GM18498 (cell line): ENCODE data around the gene KRTCAP2.
"Not testable (repeated sequence)": the region's sequence is repeated elsewhere in the genome, so short reads cannot be mapped to it uniquely, and the experiment has no call there.

Experiments
- ATAC-seq: cut with Tn5 transposase; IDR thresholded peaks from one replicate; pipeline ENCODE4 v1.9.1; 2021; ENCODE audit warnings: mild to moderate bottlenecking, moderate library complexity; ENCODE audit not compliant: unreplicated experiment

KRTCAP2 gene

GRCh38 chr1:155200920-155201319, 27.8 kb upstream of the KRTCAP2 start:
- ATAC-seq = no peak

DNA sequence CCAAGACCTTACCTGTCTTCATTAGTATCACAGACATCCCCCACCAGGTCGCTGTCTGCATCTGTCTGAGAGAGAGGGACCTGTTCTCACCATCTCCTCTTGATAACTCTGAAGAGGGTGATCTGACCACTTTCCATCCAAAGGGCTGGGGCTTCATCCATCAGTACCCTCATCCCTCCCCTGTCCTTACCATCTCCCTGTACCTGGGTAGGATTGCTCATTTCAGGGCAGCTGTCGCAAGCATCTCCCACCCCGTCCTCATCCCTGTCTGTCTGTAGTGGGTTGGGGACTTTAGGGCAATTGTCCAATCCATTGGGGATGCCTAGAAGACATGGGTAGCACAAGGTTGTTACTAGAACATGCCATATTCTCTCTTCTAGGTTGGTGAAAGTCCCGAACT, 26.7 kb upstream of the KRTCAP2 start:
- ATAC-seq = no peak

DNA sequence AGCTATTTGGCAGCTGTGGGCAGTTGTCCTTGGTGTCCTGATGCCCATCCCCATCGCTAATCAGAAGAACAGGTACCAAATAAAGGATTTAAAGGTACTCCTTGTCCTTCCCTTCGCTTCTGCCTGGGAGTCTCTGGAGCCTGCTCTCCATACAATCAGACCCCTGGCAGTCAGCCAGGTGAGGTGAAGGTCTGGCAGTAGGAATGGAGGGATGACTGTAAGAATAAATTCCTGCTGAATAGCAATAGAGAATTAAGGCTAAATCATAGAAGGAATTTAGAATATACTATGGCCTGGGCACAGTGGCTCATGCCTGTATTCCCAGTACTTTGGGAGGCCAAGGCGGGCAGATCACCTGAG, 25.4 kb upstream of the KRTCAP2 start:
- no peak for ATAC-seq

GRCh38 chr1:155197901-155198546, 24.9 kb upstream of the KRTCAP2 start:
- ATAC-seq = no peak

DNA sequence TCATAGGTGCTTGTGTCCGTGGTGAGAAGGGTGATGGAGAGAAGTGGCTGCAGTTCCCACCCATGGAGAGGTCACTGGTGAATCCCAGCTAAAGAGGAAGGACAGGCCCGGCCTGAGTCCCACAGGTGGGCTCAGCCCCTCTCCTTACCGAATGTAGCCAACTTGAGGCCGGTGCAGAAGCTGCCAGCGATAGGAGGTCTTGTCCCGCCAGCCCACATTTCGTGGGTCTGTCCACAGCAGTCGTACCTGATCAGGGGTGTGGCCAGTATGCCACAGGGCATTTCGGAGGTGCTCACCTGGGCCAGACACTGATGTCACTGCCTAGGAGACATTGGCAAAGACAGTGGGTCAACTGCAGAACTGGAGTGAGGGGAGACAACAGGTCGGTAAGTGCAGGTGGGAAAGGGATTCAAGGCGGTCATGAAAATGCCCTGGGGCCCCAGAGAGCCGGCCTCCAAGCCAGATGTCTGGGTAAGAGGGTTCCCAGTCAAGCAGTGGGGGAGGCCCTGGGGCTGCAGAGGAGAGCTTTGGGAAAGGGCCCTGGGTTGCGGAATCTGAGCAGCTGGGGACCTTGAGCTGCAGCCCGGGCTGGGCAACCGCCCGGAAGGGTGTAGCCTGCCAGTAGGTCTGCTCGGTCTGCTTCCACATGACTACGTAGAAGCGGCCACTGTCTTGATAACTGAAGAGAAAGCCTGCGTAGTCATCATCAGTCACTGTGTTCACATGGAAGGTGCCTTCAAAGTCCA, 24.0 kb upstream of the KRTCAP2 start:
- no peak for ATAC-seq

DNA sequence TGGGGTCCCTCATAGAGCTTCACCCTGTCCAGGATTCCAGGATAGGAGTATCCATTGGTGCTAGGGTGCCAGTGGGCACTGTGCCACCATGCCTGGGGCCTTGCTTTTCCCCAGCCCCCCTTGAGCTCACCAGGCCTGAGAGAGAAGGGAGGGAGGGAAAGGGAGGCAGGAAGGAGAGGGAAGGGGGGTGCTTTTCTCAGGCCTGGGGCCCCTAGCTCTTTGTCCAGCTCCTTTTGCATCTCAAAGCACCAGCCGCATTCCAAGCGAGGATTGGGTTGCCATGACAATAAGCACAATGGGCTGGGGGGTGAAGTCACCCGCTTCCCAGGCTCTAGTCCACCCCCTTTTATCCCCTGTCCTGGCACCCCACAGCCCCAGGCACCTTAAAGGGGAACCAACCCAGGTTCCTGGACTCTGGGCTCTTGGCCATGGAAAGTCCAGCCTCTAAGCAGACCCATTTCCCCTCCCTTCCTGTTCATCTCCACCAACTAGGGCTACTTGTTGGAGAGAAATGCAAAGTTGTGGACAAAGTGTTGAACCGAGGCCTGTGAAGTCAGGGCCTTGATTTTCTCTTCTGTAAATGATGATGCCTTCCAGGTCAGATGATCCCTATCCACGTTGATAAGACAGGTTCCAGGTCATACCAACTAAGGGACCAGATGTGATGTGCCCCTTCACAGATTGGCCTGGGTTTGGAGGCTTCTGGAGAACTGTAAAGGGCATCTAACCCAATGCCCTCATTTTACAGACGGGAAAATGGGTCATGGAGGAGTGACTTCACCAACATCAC, 23.2 kb upstream of the KRTCAP2 start:
- no peak for ATAC-seq

- ATAC-seq = no peak
Measured at GRCh38 chr1:155195201-155196102, 22.3 kb upstream of the KRTCAP2 start.

- ATAC-seq = not testable (repeated sequence)
Measured at GRCh38 chr1:155193991-155194240, 20.8 kb upstream of the KRTCAP2 start.

DNA sequence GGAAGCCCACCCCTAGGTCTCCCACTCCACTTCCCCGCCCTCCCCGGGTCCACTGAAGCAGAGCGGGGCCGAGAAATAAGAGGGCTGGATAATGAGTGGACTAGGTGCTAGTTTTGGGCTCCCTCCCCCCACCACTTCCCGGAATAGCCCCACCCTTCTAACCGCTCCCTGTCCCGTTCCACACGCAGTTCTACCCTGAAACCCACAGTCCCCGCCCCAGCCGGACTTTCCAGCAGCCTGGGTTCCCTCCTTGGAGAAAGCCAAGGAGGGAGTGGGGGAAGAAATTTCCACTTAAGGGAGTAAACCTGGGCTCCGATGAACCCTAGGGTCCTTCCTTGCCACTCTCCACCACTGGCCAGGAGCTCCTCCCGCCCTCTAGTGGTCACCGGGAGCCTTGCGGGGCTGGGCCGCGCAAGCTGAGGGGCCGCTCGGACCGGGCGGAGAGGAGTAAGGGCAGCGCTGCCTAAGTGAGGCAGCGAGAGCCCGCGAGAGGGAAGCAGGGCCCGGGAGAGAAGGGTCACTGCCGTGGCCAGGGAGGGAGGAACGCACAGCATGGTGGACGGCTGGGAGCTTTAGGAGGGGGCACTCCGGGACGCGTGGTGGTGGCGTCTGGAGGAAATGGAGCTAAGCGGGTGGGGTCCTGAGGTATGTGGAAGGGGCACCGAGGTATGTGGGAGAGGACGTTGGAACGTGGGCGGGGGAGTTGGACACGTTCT, 20.3 kb upstream of the KRTCAP2 start:
- peak; percentile 72 for ATAC-seq

- ATAC-seq = no peak
Measured at GRCh38 chr1:155192346-155193274, 19.5 kb upstream of the KRTCAP2 start.

- ATAC-seq = no peak
Measured at GRCh38 chr1:155191904-155192303, 18.8 kb upstream of the KRTCAP2 start.

DNA sequence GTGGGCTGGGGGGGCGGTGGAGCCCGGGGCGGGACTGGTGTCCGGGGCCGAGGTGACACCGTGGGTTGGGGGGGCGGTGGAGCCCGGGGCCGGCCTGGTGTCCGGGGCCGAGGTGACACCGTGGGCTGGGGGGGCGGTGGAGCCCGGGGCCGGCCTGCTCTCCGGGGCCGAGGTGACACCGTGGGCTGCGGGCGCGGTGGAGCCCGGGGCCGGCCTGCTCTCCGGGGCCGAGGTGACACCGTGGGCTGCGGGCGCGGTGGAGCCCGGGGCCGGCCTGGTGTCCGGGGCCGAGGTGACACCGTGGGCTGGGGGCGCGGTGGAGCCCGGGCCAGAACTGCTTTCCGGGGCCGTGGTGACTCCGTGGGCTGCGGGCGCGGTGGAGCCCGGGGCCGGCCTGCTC, 16.8 kb upstream of the KRTCAP2 start:
- ATAC-seq = not testable (repeated sequence)

DNA sequence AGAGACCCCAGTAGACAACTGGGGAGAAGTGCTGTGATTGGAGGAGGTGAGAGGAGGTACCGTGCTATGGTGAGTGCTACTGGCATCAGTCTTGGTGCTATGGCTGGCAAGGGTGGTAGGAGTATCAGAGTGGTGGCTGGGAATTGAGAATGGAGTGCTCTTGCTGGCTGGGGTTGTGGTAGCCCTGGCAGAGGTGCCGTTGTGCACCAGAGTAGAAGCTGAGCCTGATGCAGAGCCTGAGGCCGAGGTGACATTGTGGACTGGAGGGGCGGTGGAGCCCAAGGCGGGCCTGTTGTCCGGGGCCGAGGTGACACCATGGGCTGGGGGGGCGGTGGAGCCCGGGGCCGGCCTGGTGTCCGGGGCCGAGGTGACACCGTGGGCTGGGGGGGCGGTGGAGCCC, 15.2 kb upstream of the KRTCAP2 start:
- no peak for ATAC-seq

- ATAC-seq = no peak
Measured at GRCh38 chr1:155187456-155187891, 14.4 kb upstream of the KRTCAP2 start.

GRCh38 chr1:155186794-155187455, 13.8 kb upstream of the KRTCAP2 start:
- ATAC-seq = no peak

DNA sequence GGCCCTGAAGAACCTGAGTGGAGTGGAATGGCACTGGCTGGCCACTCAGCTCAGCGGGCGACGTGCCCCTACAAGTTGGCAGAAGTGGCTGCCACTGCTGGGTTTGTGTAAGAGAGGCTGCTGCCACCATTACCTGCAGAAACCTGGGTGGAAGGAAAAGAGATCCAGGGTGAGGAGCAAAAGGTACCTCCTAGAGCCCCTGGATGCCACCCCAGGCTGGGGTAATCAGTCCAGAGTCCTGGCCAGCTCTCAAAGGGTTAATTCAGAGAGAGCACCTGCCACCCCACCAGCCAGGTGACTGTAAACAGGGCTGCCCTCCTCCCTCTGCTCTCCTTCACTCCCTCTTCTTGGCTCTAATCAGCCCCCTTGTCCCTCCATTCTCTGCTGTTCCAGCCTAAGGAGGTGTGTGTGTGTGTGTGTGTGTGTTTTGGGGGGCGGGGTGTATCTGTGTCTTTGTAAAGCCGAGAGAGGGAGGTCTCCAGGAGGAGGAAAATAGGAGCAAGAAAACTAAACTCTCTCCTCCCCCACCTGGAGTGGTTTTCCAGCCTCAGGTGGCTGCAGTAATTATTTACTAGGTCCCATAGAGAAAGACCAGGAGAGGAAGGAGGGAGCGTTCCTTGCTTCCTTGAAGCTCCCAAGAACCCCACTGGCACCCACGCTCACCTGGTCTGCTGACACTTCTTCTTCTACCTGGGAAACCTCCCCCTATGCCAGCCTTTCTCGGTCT, 13.1 kb upstream of the KRTCAP2 start:
- ATAC-seq = no peak

DNA sequence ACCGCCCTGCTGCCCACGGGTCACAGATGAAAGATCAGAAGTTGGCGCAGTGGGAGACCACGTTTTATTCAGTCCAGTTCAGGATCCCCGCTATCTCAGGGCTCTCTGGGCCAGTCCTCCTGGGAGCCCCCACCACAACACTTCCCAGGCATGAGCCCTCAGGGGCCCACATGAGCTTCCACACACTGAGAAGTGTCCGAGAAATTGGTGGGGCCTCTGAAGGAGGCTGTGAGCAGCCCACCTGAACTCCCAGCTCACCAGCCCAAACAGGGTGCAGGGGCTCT, 12.6 kb upstream of the KRTCAP2 start:
- no peak for ATAC-seq
